Spinal cord (tissue), 10 donors: ENCODE results near the gene NEURL1B. TPM values are rescaled to one million over a fixed set of nuclear protein-coding genes. Genes with fewer than 3 reads are reported as not detected.

Experiments
- DNase-seq, 6 donors: peaks; one replicate each; pipeline versions ENCODE4 v3.0.0 to v3.0.0-alpha.2; 2013 to 2015; ENCODE audit warnings: low spot score in 6 of 6, low read depth in 4 of 6
- H3K27ac ChIP-seq: one replicate; pipeline ENCODE4 v1.5.1; 2013; ENCODE audit warnings: low read depth, low read length, control low read depth
- H3K27me3 ChIP-seq: one replicate; pipeline ENCODE4 v1.6.1; 2013; ENCODE audit warnings: low read length; ENCODE audit not compliant: control insufficient read depth, insufficient read depth
- H3K36me3 ChIP-seq: one replicate; pipeline ENCODE4 v1.6.1; 2013; ENCODE audit warnings: low read length; ENCODE audit not compliant: control insufficient read depth, insufficient read depth
- H3K4me1 ChIP-seq: one replicate; pipeline ENCODE4 v1.6.1; 2013; ENCODE audit warnings: low read length; ENCODE audit not compliant: control insufficient read depth, insufficient read depth
- H3K4me3 ChIP-seq: one replicate; pipeline ENCODE4 v1.5.1; 2013; ENCODE audit warnings: low read depth, low read length, control low read depth
- H3K9me3 ChIP-seq: one replicate; pipeline ENCODE4 v1.6.1; 2013; ENCODE audit warnings: low read length; ENCODE audit not compliant: control insufficient read depth, insufficient read depth
- whole genome bisulfite sequencing: methylation state at CpG from one replicate; pipeline ENCODE4 v1.1.5; 2013; ENCODE audit warnings: missing lambda C conversion rate; ENCODE audit not compliant: insufficient coverage; 5-methylcytosine and 5-hydroxymethylcytosine counted together
- polyA plus RNA-seq, 2 donors: library from polyadenylated mRNA; unstranded; fragments of 120-200 nt; gene quantifications; one replicate each; pipeline ENCODE4 v1.2.1, GENCODE V29; 2013; ENCODE audit not compliant: insufficient read length in 2 of 2
- total RNA-seq, 2 donors: library from RNA; depleted of rRNA in 1 of 2; stranded (reverse); fragments of 120-200 nt in 1 of 2; fragments of >200 nt in 1 of 2; gene quantifications; one replicate each; pipeline versions ENCODE4 v1.2.3 to v1.2.4, GENCODE V29; 2013 to 2014
- donor health status: healthy.

The NEURL1B gene
- total and polyA plus RNA-seq, 4 donors = 8.5 to 17.4 (median 16.5) TPM

GRCh38 chr5:172641359-172642050, 442 bp downstream of the NEURL1B start:
- no peaks in the 10 kb centered on the region for H3K9me3 ChIP-seq
- H3K4me3 ChIP-seq = peak overlapping the region; percentile 65
- WGBS = under 1% methylated on average over 73 of the region's 73 CpGs
- peak in 3 of 6 donors; percentile 28 to 71 (median 65) for DNase-seq
- peaks cover 43% of the 10 kb centered on the region for H3K4me1 ChIP-seq
- H3K27me3 ChIP-seq = no peaks in the 10 kb centered on the region
- peaks cover 4% of the 10 kb centered on the region for H3K36me3 ChIP-seq
- peak overlapping the region; percentile 76 for H3K27ac ChIP-seq

- H3K4me3 ChIP-seq = peak overlapping the region; percentile 65
- H3K36me3 ChIP-seq = peaks cover 4% of the 10 kb centered on the region
- H3K9me3 ChIP-seq = no peaks in the 10 kb centered on the region
- peaks cover 46% of the 10 kb centered on the region for H3K4me1 ChIP-seq
- peak overlapping the region; percentile 76 for H3K27ac ChIP-seq
- H3K27me3 ChIP-seq = no peaks in the 10 kb centered on the region
- WGBS = 20% methylated on average over 2 of the region's 14 CpGs
- DNase-seq = no peak
These were observed 967 bp downstream of the NEURL1B start for GRCh38 chr5:172642051-172642409.

GRCh38 chr5:172642486-172642885, 1.4 kb downstream of the NEURL1B start:
- 92% methylated on average over 2 of the region's 4 CpGs for WGBS
- DNase-seq = peak in 1 of 6 donors; percentile 23
- Histone ChIP-seq H3K4me1 (peaks cover 46% of the 10 kb centered on the region), H3K36me3 (peaks cover 4% of the 10 kb centered on the region), H3K9me3 (no peaks in the 10 kb centered on the region), H3K27me3 (no peaks in the 10 kb centered on the region), H3K27ac (peak overlapping the region; percentile 33), H3K4me3 (peak overlapping the region; percentile 65)

GRCh38 chr5:172642926-172643871, 2.1 kb downstream of the NEURL1B start:
- peaks cover 6% of the 10 kb centered on the region for H3K36me3 ChIP-seq
- H3K27me3 ChIP-seq = no peaks in the 10 kb centered on the region
- H3K27ac ChIP-seq = peak overlapping the region; percentile 33
- no peaks in the 10 kb centered on the region for H3K9me3 ChIP-seq
- DNase-seq = peak in 1 of 6 donors; percentile 84
- peak overlapping the region; percentile 65 for H3K4me3 ChIP-seq
- H3K4me1 ChIP-seq = peaks cover 51% of the 10 kb centered on the region
- WGBS = 56% methylated on average over 12 of the region's 16 CpGs

- no peak for DNase-seq
- Histone ChIP-seq H3K27ac (no peak overlapping the region), H3K9me3 (no peaks in the 10 kb centered on the region), H3K4me1 (peaks cover 51% of the 10 kb centered on the region), H3K4me3 (no peak overlapping the region), H3K36me3 (peaks cover 12% of the 10 kb centered on the region), H3K27me3 (no peaks in the 10 kb centered on the region)
- WGBS = 71% methylated on average over 2 of the region's 6 CpGs
These were observed 3.2 kb downstream of the NEURL1B start for GRCh38 chr5:172644266-172644665.

- no peak overlapping the region for H3K4me3 ChIP-seq
- DNase-seq = no peak
- 100% methylated on average over 2 of the region's 8 CpGs for WGBS
- H3K4me1 ChIP-seq = peaks cover 51% of the 10 kb centered on the region
- peaks cover 15% of the 10 kb centered on the region for H3K36me3 ChIP-seq
- H3K27me3 ChIP-seq = no peaks in the 10 kb centered on the region
- no peaks in the 10 kb centered on the region for H3K9me3 ChIP-seq
- H3K27ac ChIP-seq = no peak overlapping the region
These were observed 3.6 kb downstream of the NEURL1B start for GRCh38 chr5:172644711-172645110.

- Histone ChIP-seq H3K4me3 (no peak overlapping the region), H3K36me3 (peaks cover 15% of the 10 kb centered on the region), H3K27ac (no peak overlapping the region), H3K4me1 (peaks cover 49% of the 10 kb centered on the region), H3K27me3 (no peaks in the 10 kb centered on the region), H3K9me3 (no peaks in the 10 kb centered on the region)
- no peak for DNase-seq
- WGBS = 89% methylated on average over 9 of the region's 11 CpGs
These were observed 4.4 kb downstream of the NEURL1B start for GRCh38 chr5:172645271-172646055.

GRCh38 chr5:172646716-172647285, 5.7 kb downstream of the NEURL1B start:
- peaks cover 40% of the 10 kb centered on the region for H3K4me1 ChIP-seq
- WGBS = 73% methylated on average over 10 of the region's 10 CpGs
- DNase-seq = peak in 1 of 6 donors; percentile 65

More at GRCh38 chr5:172646716-172647285, 5.7 kb downstream of the NEURL1B start:
- Histone ChIP-seq H3K9me3 (no peaks in the 10 kb centered on the region), H3K4me3 (no peak overlapping the region), H3K36me3 (peaks cover 15% of the 10 kb centered on the region), H3K27me3 (no peaks in the 10 kb centered on the region), H3K27ac (no peak overlapping the region)
